ENCODE results near the gene ELL2.

DNA sequence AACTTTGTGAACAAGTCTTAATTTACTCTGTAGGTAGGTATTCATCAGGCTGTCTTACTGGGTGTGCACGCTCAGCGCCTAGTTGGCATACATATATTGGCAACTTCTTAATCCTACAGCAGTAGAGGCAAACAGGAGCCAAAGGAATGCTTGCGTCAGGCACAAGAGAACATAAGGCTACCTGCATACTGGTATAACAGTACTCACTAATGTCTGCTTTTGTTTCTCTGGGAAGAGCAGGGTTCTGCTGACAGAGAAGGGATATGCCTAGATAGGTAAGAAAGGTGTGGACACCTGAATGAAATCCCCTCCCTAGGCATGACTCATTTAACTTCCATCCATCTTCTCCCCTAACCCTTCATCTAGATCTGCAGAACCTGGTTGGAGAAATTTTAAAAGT is 40.1 kb downstream of the ELL2 start:
- TF ChIP-seq FOXJ3 (CRISPR knock-in tag; IDR thresholded peaks at IDR 0.05; ENCODE audit: borderline replicate concordance) (no peak), JAZF1 (CRISPR knock-in tag; IDR thresholded peaks at IDR 0.05) (no peak), ESRRA (CRISPR knock-in tag; IDR thresholded peaks at IDR 0.05; ENCODE audit: borderline replicate concordance) (no peak), ZNF317 (CRISPR knock-in tag; IDR thresholded peaks at IDR 0.05; ENCODE audit: borderline replicate concordance, low read depth) (no peak)
- TF ChIP-seq, protein P1, sequence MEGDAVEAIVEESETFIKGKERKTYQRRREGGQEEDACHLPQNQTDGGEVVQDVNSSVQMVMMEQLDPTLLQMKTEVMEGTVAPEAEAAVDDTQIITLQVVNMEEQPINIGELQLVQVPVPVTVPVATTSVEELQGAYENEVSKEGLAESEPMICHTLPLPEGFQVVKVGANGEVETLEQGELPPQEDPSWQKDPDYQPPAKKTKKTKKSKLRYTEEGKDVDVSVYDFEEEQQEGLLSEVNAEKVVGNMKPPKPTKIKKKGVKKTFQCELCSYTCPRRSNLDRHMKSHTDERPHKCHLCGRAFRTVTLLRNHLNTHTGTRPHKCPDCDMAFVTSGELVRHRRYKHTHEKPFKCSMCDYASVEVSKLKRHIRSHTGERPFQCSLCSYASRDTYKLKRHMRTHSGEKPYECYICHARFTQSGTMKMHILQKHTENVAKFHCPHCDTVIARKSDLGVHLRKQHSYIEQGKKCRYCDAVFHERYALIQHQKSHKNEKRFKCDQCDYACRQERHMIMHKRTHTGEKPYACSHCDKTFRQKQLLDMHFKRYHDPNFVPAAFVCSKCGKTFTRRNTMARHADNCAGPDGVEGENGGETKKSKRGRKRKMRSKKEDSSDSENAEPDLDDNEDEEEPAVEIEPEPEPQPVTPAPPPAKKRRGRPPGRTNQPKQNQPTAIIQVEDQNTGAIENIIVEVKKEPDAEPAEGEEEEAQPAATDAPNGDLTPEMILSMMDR (IDR thresholded peaks at IDR 0.05), result no peak
